RPMI8226 (cell line): ENCODE results near the gene C5orf34.
A peak's percentile ranks its signal among the peaks of the same experiment; 100 is the strongest.
"Not testable (repeated sequence)": the region's sequence is repeated elsewhere in the genome, so short reads cannot be mapped to it uniquely, and the experiment has no call there.

Experiments
- DNase-seq: peaks from one replicate; pipeline ENCODE4 v3.0.0-alpha.2; 2015

C5orf34 gene

GRCh38 chr5:43511062-43511461 is 3.9 kb downstream of the C5orf34 start:
- not testable (repeated sequence) for DNase-seq

GRCh38 chr5:43498581-43498980 is 16.4 kb downstream of the C5orf34 start:
- no peak for DNase-seq

- DNase-seq = no peak
Measured at GRCh38 chr5:43497311-43498104, 17.4 kb downstream of the C5orf34 start.

DNA sequence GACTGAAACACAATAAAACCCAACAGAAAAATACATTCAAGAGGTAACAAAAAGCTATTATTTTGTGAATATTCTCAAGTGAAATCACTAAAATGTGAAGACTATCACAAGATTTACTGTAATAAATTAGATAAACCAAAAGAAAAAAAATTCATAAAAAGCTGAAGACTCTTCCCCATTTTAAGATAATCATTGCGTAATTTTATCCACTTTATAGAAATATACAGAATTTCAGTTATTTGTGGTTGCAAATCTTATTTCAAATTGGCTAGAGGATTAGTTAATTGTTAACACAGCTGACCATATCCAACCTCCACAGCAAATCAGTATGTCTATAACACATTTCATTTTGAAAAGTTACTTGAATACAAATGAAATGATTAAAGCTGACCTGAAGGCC is 23.6 kb downstream of the C5orf34 start:
- DNase-seq = no peak

DNA sequence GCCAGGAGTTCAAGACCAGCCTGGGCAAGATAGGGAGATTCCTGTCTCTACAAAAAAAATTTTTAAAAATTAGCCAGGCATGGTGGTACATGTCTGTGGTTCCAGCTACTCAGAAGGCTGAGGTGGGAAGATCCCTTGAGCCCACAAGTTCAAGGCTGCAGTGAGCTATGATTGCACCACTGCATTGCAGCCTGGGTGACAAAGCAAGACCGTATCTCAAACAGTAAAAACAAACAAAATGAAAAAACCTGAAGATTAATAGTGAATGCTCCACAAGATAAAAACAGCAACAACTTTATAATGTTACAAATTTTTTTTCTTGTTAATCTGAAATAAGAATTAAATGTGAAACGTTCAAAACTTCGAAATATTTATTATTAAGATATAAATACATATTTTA is 28.6 kb downstream of the C5orf34 start:
- no peak for DNase-seq

DNA sequence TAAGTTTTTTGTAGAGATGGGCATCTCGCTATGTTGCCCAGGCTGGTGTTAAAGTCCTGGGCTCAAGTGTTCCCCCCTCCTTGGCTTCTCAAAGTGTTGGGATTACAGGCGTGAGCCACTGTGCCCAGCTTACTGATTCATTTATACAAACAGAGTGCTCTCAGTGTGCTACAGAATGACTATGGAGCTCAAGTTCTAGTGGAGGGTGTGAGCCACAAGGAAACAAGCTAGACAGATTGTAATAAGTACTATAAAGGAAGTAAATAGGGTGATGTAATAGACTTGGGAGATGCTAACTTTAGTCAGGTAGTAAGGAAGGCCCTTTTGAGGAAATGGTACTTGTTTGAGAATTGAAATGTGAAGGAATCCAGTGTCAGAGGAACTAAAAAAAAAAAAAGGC is 29.5 kb downstream of the C5orf34 start:
- DNase-seq = no peak

GRCh38 chr5:43484106-43484849 is 30.7 kb downstream of the C5orf34 start:
- peak; percentile 92 for DNase-seq

DNA sequence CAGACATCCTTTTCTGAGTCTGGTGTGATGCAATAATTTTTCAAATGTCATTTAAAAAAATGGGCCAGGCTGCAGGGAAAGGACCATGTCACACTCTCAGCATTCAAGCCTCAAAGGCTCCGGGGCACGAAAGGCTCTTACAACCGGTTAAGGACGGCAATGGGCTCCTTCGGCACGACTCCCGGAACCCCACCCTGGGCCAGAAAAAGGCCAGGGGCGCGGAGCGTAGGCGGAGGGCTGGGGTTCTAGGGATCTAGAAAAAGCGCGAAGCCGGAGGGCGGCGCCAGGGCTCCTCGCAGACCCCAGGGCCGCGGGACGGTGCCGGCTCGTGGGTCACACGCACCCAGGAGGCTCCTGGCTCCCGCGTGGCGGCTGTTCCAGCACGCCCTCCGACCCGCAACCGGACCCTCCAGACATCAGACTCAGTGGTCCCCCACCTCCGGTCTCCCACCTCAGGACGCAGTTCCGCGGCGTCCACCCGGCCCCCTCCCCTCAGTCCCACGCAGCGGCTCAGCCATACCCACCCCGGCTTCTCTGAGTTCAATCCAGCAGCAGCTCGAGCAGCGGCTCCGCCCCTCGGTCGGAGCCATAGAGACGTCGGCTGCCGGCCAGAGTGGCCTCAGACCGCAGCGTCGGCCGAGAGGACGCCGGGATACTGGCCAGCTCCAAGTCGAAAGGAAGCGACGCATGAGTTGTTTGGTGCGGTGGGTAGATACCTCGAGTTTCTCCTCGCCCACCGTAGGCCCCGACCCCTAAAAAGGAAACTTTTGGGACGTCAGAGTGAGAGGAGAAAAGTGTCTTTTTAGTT is 31.4 kb downstream of the C5orf34 start, which contains the start of gene TMEM267:
TMEM267 (minus strand) TSS at position 568 of the 808 bp plus-strand sequence. CDS start 29,896 bp downstream, outside the sequence.
- peak; percentile 97 for DNase-seq

GRCh38 chr5:43482490-43483297 is 32.3 kb downstream of the C5orf34 start:
- no peak for DNase-seq

- no peak for DNase-seq
Measured at GRCh38 chr5:43469671-43470391, 45.1 kb downstream of the C5orf34 start.

GRCh38 chr5:43467100-43467499 is 47.8 kb downstream of the C5orf34 start:
- no peak for DNase-seq

GRCh38 chr5:43465455-43465854 is 49.5 kb downstream of the C5orf34 start:
- not testable (repeated sequence) for DNase-seq

- no peak for DNase-seq
Measured at GRCh38 chr5:43461066-43461465, 53.9 kb downstream of the C5orf34 start.

DNA sequence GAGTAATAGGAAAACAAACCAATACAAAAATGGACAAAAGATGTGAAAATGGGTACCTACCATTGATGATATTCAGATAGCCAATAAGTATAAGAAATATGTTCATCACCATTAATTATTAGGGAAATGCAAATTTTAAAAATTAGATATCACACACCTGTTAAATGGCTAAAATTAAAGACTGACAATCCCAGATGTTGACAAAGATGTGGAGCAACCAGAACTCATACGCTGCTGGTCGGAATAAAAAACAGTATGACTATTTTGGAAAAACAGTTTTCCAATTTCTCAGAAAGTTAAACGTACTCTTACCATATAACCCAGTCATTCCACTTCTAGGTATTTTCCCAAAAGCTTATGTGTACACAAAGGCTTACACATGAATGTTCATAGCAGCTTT is 58.4 kb downstream of the C5orf34 start:
- DNase-seq = no peak

DNA sequence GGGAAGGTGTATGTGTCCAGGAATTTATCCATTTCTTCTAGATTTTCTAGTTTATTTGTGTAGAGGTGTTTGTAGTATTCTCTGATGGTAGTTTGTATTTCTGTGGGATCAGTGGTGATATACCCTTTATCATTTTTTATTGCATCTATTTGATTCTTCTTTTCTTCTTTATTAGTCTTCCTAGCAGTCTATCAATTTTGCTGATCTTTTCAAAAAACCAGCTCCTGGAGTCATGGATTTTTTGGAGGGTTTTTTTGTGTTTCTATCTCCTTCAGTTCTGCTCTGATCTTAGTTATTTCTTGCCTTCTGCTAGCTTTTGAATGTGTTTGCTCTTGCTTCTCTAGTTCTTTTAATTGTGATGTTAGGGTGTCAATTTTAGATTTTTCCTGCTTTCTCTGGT is 73.4 kb downstream of the C5orf34 start:
- not testable (repeated sequence) for DNase-seq

DNA sequence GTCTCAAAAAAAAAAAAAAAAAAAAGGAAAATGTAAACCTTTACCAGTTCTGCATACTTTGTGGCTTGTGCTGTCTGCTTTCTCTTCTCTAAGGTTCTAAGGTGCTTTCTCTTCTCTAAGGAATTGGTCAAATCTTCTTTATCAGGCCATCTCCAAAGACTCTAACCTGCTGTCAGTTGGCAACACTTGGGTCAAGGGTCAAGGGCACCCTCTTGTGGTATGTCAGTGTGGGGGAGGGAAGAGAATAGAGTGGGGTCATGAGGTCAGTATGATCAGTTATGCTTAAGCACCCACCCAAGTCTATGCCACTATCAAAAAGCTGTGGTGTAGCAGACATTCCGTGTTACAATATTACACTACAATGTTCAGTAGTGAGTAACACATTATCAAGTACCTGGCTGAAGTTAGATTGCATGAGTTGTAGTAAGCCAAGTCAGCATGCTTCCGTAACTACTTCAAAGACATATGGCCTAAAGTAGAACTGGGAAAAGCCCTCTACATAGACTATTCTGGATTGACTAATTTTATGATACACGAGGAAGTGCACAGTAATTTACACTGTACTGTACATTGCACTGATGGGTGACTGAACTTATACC is 77.8 kb downstream of the C5orf34 start:
- DNase-seq = no peak
